GM23248 (cell line): ENCODE results near the gene APBA2. TPM values are rescaled to one million over a fixed set of nuclear protein-coding genes. Genes with fewer than 3 reads are reported as not detected.

Experiments used
- DNase-seq: peaks from one replicate; pipeline ENCODE4 v3.0.0-alpha.2; 2015
- H2AFZ ChIP-seq: fragments of 200-600 bp; sonication (generic); 2 replicates; pipeline ENCODE4 v1.6.1; 2016; ENCODE audit warnings: antibody characterized with exemption
- H3F3A ChIP-seq: fragments of 200-600 bp; sonication (generic); 2 replicates; pipeline ENCODE4 v1.6.1; 2016; ENCODE audit warnings: mild to moderate bottlenecking, antibody characterized with exemption, mixed run types; ENCODE audit not compliant: insufficient read depth
- H3K27ac ChIP-seq: fragments of 200-600 bp; sonication (generic); 2 replicates; pipeline ENCODE4 v1.5.1; 2016; ENCODE audit warnings: mild to moderate bottlenecking
- H3K27me3 ChIP-seq: fragments of 200-600 bp; sonication (generic); replicated peaks from 2 replicates; pipeline ENCODE4 v1.6.1; 2016; ENCODE audit warnings: mild to moderate bottlenecking; ENCODE audit not compliant: insufficient read depth
- H3K36me3 ChIP-seq: fragments of 200-600 bp; sonication (generic); 2 replicates; pipeline ENCODE4 v1.6.1; 2016; ENCODE audit warnings: low read depth, mild to moderate bottlenecking
- H3K4me1 ChIP-seq: fragments of 200-600 bp; sonication (generic); 2 replicates; pipeline ENCODE4 v1.6.1; 2016; ENCODE audit warnings: mild to moderate bottlenecking; ENCODE audit not compliant: insufficient read depth
- H3K4me2 ChIP-seq: fragments of 200-600 bp; sonication (generic); one replicate; pipeline ENCODE4 v1.6.1; 2016; ENCODE audit warnings: mild to moderate bottlenecking; ENCODE audit not compliant: unreplicated experiment
- H3K4me3 ChIP-seq: fragments of 200-600 bp; sonication (generic); 2 replicates; pipeline ENCODE4 v1.5.1; 2016; ENCODE audit warnings: mild to moderate bottlenecking
- H3K79me2 ChIP-seq: fragments of 200-600 bp; sonication (generic); 2 replicates; pipeline ENCODE4 v1.6.1; 2016; ENCODE audit warnings: mild to moderate bottlenecking; ENCODE audit not compliant: insufficient read depth
- H3K9ac ChIP-seq: fragments of 200-600 bp; sonication (generic); 2 replicates; pipeline ENCODE4 v1.6.1; 2016; ENCODE audit warnings: mild to moderate bottlenecking
- H3K9me2 ChIP-seq: fragments of 200-600 bp; sonication (generic); 2 replicates; pipeline ENCODE4 v1.6.1; 2016; ENCODE audit warnings: mixed run types, mild to moderate bottlenecking, moderate library complexity; ENCODE audit not compliant: insufficient read depth
- H3K9me3 ChIP-seq: fragments of 200-600 bp; sonication (generic); one replicate; pipeline ENCODE4 v1.6.1; 2017; ENCODE audit warnings: low read depth
- H4K20me1 ChIP-seq: fragments of 200-600 bp; sonication (generic); 2 replicates; pipeline ENCODE4 v1.6.0; 2016; ENCODE audit not compliant: insufficient read depth
- EZH2 ChIP-seq: fragments of 200-600 bp; sonication (generic); IDR thresholded peaks from 2 replicates; pipeline ENCODE4 v1.6.1; 2018; ENCODE audit warnings: antibody characterized with exemption, mild to moderate bottlenecking; ENCODE audit not compliant: insufficient read depth, poor library complexity, severe bottlenecking
- EZH2phosphoT487 ChIP-seq: fragments of 200-600 bp; sonication (generic); IDR thresholded peaks from 2 replicates; pipeline ENCODE4 v1.6.1; 2018; ENCODE audit warnings: antibody characterized with exemption, moderate library complexity, mild to moderate bottlenecking, low read depth; ENCODE audit not compliant: insufficient read depth
- WGBS, 2 experiments: methylation state at CpG; one replicate each; pipeline ENCODE4 v1.1.6; 2015 to 2017; ENCODE audit warnings: low lambda C conversion rate in 2 of 2, low coverage in 1 of 2; ENCODE audit errors: missing lambda C conversion rate in 2 of 2; 5-methylcytosine and 5-hydroxymethylcytosine counted together
- in situ Hi-C: fragments of 300-500 bp; cut with MboI; formaldehyde crosslinking; loops from 2 replicates; pipeline ENCODE4 v1.15.0; 2020
- polyA plus RNA-seq: library from polyadenylated mRNA; unstranded; fragments of >200 nt; fragmentation: Nextera tagmentation; extraction: Ambion mirVana; gene quantifications from 2 replicates; pipeline ENCODE4 v1.2.1, GENCODE V29; 2016
- total RNA-seq: library from RNA; depleted of rRNA; stranded (reverse); fragments of >200 nt; shearing (Covaris generic); gene quantifications from 2 replicates; pipeline ENCODE4 v1.2.3, GENCODE V29; 2014

The APBA2 gene
- total and polyA plus RNA-seq, 2 experiments from 2014 or later: 0.23 to 0.65 TPM

DNA sequence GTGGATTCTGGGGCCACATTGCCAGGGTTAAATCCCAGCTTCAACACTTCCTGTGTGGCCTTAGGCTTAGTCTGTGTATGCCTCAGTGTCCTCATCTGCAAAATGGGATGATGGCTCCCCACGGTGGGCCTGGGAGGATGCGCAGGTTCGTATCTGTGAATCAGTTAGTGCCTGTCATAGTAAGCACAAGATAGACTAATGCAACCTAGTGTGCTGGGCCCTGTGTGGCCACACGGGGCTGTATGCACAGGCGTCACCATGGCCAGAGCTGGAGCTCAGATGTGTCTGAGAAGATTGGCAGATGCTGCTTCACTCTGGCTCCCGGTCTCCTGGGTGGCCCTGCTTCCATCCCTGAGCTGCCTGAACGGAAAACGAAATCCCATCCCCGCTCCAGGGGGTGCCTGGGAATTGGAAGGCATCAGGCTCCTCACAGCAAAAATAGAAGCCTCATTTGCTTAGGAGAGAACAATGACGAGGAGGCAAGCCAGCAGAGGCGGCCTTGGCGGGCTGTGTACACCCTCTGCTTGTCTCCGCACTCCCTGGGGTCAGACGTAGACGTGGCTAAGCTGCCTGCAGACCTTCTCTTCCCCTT lies 103.6 kb downstream of the APBA2 start:
- H3K9me2 ChIP-seq: no peaks in the 10 kb centered on the region
- H4K20me1 ChIP-seq: no peaks in the 10 kb centered on the region
- no peak overlapping the region for H3K27ac ChIP-seq
- H3K9me3 ChIP-seq: no peaks in the 10 kb centered on the region
- no peaks in the 10 kb centered on the region; the same call in 1 of the 2 replicates for H3K27me3 ChIP-seq
- TF ChIP-seq EZH2phosphoT487 (no peak), EZH2 (no peak)
- H3F3A ChIP-seq: no peaks in the 10 kb centered on the region
- in situ Hi-C loops: no loop called here
- H3K4me3 ChIP-seq: no peak overlapping the region
- H2AFZ ChIP-seq: no peak overlapping the region
- H3K79me2 ChIP-seq: no peaks in the 10 kb centered on the region
- H3K4me1 ChIP-seq: no peaks in the 10 kb centered on the region
- H3K9ac ChIP-seq: no peak overlapping the region
- WGBS, 2 experiments: 13 to 18% methylated on average over 15 of the region's 15 CpGs
- no peak overlapping the region for H3K4me2 ChIP-seq
- H3K36me3 ChIP-seq: no peaks in the 10 kb centered on the region
- DNase-seq: no peak

DNA sequence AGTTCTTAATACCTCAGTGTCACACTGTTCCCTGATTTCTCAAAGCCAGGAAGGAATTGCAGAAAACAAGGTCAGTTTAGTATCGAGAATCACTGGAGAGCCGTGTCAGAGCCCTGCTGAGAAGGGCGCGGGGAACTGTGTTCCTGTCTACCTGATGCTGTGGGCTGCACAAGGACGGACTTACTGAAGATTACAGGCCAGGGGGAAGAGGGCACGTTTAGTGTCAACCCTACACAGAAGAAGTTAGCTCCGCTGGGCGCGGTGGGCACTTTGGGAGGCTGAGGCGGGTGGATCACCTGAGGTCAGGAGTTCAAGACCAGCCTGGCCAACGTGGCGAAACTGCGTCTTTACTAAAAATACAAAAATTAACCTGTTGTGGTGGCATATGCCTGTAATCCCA lies 104.1 kb downstream of the APBA2 start:
- H3K9me2 ChIP-seq: no peaks in the 10 kb centered on the region
- no peaks in the 10 kb centered on the region for H3K4me1 ChIP-seq
- H3K27ac ChIP-seq: no peak overlapping the region
- TF ChIP-seq EZH2 (no peak), EZH2phosphoT487 (no peak)
- H3K9me3 ChIP-seq: no peaks in the 10 kb centered on the region
- no peaks in the 10 kb centered on the region for H3K36me3 ChIP-seq
- no peaks in the 10 kb centered on the region for H3K79me2 ChIP-seq
- whole genome bisulfite sequencing, 2 experiments: 34 to 35% methylated on average over 13 of the region's 13 CpGs
- H3K4me3 ChIP-seq: no peak overlapping the region
- DNase-seq: no peak
- H3K9ac ChIP-seq: no peak overlapping the region
- H2AFZ ChIP-seq: no peak overlapping the region
- H3K27me3 ChIP-seq: no peaks in the 10 kb centered on the region; the same call in 1 of the 2 replicates
- no peaks in the 10 kb centered on the region for H3F3A ChIP-seq
- in situ Hi-C loops: no loop called here
- H3K4me2 ChIP-seq: no peak overlapping the region
- no peaks in the 10 kb centered on the region for H4K20me1 ChIP-seq

DNA sequence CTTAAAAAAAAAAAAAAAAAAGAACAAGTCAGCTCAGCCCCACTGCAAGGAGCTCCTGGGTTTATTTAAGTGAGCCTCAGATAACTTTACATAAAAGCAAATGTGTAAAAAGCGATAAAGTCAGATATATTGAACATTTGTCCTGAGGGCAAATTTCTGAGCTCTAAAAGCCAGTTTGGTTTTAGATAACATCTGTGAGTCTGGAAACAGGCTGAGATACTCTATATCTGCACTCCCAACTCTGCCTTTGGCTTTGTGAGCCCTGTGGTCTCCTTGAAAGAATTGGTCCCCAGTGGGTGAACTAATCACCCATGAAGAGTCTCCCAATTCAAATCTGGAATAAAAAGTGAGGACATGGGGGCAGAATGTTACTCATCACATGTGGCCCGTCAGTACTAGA lies 104.6 kb downstream of the APBA2 start:
- Histone ChIP-seq H3F3A (no peaks in the 10 kb centered on the region), H3K27ac (no peak overlapping the region), H3K4me2 (no peak overlapping the region), H3K36me3 (no peaks in the 10 kb centered on the region), H2AFZ (no peak overlapping the region), H3K4me3 (no peak overlapping the region), H3K9me2 (no peaks in the 10 kb centered on the region), H4K20me1 (no peaks in the 10 kb centered on the region), H3K9me3 (no peaks in the 10 kb centered on the region), H3K4me1 (no peaks in the 10 kb centered on the region), H3K79me2 (no peaks in the 10 kb centered on the region), H3K27me3 (no peaks in the 10 kb centered on the region; the same call in none of the 2 replicates), H3K9ac (no peak overlapping the region)
- 45 to 61% methylated on average over 2 of the region's 2 CpGs for WGBS, 2 experiments
- in situ Hi-C loops: no loop called here
- no peak for DNase-seq
- TF ChIP-seq EZH2: no peak
- TF ChIP-seq EZH2phosphoT487: no peak

DNA sequence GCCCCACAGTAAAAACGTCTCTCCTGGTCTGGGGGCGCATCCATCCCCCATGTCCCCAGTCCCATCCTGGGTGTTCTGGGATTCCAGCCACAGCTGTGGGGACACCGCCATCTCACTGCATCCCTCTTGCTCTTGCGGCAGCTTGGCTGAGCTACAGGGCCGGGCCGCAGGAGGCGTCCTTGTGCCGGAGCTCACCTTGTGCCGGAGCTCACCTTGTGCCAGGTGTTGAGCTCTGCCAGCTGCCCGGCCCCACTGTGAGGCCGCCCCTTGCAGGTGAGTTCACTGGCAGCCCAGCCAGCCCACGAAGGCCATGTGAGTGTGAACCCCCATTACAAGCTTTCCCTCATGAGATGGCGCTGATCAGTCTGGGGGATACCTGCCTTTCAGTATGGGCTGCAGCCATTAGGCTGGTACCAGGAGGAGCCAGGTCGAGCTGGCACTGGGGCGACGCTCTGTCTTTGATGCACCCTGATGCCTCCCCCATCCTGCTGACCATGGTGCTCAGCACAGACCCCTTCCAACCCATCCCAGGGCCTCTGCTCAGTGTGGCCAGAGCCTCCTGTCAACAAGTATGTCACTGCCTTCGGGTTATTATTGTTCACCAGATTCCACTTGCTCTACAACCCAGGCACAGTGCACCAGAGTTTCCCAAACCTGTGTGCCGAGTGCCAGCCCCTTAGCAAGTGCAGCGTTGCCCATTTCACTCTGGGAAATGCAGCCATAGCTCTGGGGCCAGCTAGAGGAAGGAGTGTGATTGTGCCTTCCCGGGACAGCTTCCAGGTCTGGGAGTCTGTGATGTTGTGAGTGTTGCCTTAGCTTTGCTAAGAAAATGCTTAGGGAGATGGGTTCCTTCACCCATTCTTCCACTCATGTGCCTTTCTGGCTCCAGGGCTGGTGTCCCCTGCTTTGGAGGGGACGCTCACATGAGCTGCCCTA lies 105.7 kb downstream of the APBA2 start:
- Histone ChIP-seq H3K4me1 (no peaks in the 10 kb centered on the region), H3K9ac (no peak overlapping the region), H3K9me2 (no peaks in the 10 kb centered on the region), H3K79me2 (no peaks in the 10 kb centered on the region), H3K4me3 (no peak overlapping the region), H3K27ac (no peak overlapping the region), H3K27me3 (no peaks in the 10 kb centered on the region; the same call in none of the 2 replicates), H4K20me1 (no peaks in the 10 kb centered on the region), H3K4me2 (no peak overlapping the region), H3K36me3 (no peaks in the 10 kb centered on the region), H3F3A (no peaks in the 10 kb centered on the region), H2AFZ (no peak overlapping the region), H3K9me3 (no peaks in the 10 kb centered on the region)
- in situ Hi-C loops: no loop called here
- 40 to 47% methylated on average over 20 to 21 of the region's 21 CpGs for WGBS, 2 experiments
- TF ChIP-seq EZH2phosphoT487 (no peak), EZH2 (no peak)
- no peak for DNase-seq
